ENCODE data around the gene FLRT2. TPM values are rescaled to one million over a fixed set of nuclear protein-coding genes. Genes with fewer than 3 reads are reported as not detected.

Gene FLRT2
- total and polyA plus RNA-seq, 9 of the 15 experiments (the other 6 are each of a cell fraction or from before 2014, with no cell fraction given) = 0.02 TPM; not detected in 8

DNA sequence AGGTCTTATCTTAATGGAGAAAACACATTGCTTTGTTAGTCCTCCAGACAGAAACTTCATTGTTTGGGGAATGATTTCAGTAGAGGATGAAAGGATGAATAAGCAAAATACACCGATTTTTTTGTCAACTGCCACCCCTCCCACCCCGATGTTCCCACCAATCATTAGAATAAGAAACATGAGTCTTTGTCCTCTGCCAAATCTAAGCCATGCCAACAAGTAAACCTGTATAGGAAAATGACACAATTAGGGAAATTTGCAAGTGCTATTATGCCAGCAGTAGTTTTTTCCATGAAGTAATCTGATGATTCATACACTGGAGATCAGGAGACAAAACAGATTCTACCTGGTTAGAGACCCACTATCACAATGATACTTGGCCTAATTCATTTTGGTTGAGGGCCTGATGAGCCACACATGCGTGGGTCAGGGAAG is 35.9 kb downstream of the FLRT2 start:
- intact Hi-C loops (cut with micrococcal nuclease) = no loop called here
- Histone ChIP-seq H3K9me1 (ENCODE audit: control insufficient read depth, insufficient read depth, low read length) (no peaks in the 10 kb centered on the region), H3K9me3 (replicated peaks; ENCODE audit: control insufficient read depth, insufficient read depth, low read depth, low read length) (no peaks in the 10 kb centered on the region), H3K79me2 (ENCODE audit: control insufficient read depth, insufficient read depth, low read length) (no peaks in the 10 kb centered on the region), H3K27ac (ENCODE audit: extremely low read depth, low read depth, low read length) (no peak overlapping the region), H3K36me3 (ENCODE audit: control insufficient read depth, insufficient read depth, low read length) (no peaks in the 10 kb centered on the region), H4K20me1 (replicated peaks; ENCODE audit: control insufficient read depth, insufficient read depth, low read length) (no peaks in the 10 kb centered on the region), H3K9ac (ENCODE audit: insufficient read depth in 1 of 2, low read depth in 2 of 2, low read length in 2 of 2) (no peak overlapping the region), H3K27me3 (ENCODE audit: control insufficient read depth in 2 of 2, insufficient read depth in 2 of 2, low read length in 2 of 2) (no peaks in the 10 kb centered on the region), H3K4me1 (replicated peaks in 1 of 2; ENCODE audit: control insufficient read depth in 2 of 2, insufficient read depth in 2 of 2, low read length in 2 of 2) (no peaks in the 10 kb centered on the region), H3K4me2 (ENCODE audit: insufficient read depth, low read length) (no peak overlapping the region), H3K4me3 (no peak overlapping the region), H2AFZ (ENCODE audit: low read depth, low read length) (no peak overlapping the region)
- in situ Hi-C loops (cut with MboI) = no loop called here
- FAIRE-seq (no peak), DNase-seq (ENCODE audit: extremely low read depth in 1 of 4, low spot score in 3 of 4) (no peak), ATAC-seq (no peak)
- ChIA-PET POLR2A (no interaction called here), CTCF (ENCODE audit: low intra/inter-chr PET ratio) (no interaction called here)
- 0% methylated on average over 3 of the region's 3 CpGs for WGBS (ENCODE audit: insufficient coverage, low coverage, missing lambda C conversion rate)
- no TSS peak for BruUV-seq (replicated peaks)
- TF ChIP-seq FOXK2 (conservative IDR thresholded peaks at IDR 0.05 in 1 of 2, IDR thresholded peaks at IDR 0.05 in 1 of 2; ENCODE audit: low read depth in 2 of 2) (no peak), IFI16 (CRISPR knock-in tag; IDR thresholded peaks at IDR 0.05) (no peak), MTA1 (IDR thresholded peaks at IDR 0.05; ENCODE audit: borderline replicate concordance) (no peak), ZNF431 (CRISPR knock-in tag; IDR thresholded peaks at IDR 0.05) (no peak), FOSL1 (tag; conservative IDR thresholded peaks at IDR 0.05) (no peak), CREBBP (IDR thresholded peaks at IDR 0.05; ENCODE audit: low read depth, low read length) (no peak), ZNF699 (CRISPR knock-in tag; IDR thresholded peaks at IDR 0.05; ENCODE audit: insufficient replicate concordance) (no peak), RAD21 (CRISPR knock-in tag; conservative IDR thresholded peaks at IDR 0.05 in 1 of 2, IDR thresholded peaks at IDR 0.05 in 1 of 2) (no peak), ZNF133 (CRISPR knock-in tag; IDR thresholded peaks at IDR 0.05) (no peak), ZNF212 (CRISPR knock-in tag; IDR thresholded peaks at IDR 0.05) (no peak), CAMTA2 (CRISPR knock-in tag; conservative IDR thresholded peaks at IDR 0.05) (no peak), NELFE (IDR thresholded peaks at IDR 0.05; ENCODE audit: insufficient read depth, insufficient read length) (no peak), E2F4 (CRISPR knock-in tag; IDR thresholded peaks at IDR 0.05; ENCODE audit: low read depth) (no peak), GATAD2B (IDR thresholded peaks at IDR 0.05; ENCODE audit: borderline replicate concordance) (no peak)
- TF ChIP-seq, protein P1, sequence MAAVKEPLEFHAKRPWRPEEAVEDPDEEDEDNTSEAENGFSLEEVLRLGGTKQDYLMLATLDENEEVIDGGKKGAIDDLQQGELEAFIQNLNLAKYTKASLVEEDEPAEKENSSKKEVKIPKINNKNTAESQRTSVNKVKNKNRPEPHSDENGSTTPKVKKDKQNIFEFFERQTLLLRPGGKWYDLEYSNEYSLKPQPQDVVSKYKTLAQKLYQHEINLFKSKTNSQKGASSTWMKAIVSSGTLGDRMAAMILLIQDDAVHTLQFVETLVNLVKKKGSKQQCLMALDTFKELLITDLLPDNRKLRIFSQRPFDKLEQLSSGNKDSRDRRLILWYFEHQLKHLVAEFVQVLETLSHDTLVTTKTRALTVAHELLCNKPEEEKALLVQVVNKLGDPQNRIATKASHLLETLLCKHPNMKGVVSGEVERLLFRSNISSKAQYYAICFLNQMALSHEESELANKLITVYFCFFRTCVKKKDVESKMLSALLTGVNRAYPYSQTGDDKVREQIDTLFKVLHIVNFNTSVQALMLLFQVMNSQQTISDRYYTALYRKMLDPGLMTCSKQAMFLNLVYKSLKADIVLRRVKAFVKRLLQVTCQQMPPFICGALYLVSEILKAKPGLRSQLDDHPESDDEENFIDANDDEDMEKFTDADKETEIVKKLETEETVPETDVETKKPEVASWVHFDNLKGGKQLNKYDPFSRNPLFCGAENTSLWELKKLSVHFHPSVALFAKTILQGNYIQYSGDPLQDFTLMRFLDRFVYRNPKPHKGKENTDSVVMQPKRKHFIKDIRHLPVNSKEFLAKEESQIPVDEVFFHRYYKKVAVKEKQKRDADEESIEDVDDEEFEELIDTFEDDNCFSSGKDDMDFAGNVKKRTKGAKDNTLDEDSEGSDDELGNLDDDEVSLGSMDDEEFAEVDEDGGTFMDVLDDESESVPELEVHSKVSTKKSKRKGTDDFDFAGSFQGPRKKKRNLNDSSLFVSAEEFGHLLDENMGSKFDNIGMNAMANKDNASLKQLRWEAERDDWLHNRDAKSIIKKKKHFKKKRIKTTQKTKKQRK (IDR thresholded peaks at IDR 0.05; ENCODE audit: borderline replicate concordance, low read depth, low read length) = no peak

All from K562 (cell line).